HG03064 (cell line): ENCODE measurements around the gene SERPINB6.
"Not testable (repeated sequence)": the region's sequence is repeated elsewhere in the genome, so short reads cannot be mapped to it uniquely, and the experiment has no call there.

Source experiments
- ATAC-seq: cut with Tn5 transposase; IDR thresholded peaks from one replicate; pipeline ENCODE4 v1.9.1; 2021; ENCODE audit warnings: low read depth; ENCODE audit not compliant: unreplicated experiment

Gene SERPINB6

DNA sequence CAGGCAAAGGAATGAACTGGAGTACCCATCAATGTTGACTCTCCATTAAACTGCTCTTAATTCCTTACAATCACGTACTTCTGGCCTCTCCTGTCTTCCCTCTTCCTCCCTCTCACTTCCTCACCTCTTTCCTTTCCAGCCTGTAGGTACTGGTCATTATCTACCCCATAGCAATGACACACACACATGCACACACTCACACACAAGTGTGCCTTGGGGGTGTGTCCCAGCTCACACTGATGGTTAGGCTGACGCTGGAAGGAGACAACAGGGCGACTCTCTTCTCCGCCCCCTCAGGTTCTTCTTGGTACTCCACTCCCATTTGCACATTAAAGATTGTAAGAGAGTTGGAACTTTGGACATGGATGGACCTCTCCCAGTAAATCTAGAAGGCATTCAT lies 54.3 kb downstream of the SERPINB6 start:
- no peak for ATAC-seq

DNA sequence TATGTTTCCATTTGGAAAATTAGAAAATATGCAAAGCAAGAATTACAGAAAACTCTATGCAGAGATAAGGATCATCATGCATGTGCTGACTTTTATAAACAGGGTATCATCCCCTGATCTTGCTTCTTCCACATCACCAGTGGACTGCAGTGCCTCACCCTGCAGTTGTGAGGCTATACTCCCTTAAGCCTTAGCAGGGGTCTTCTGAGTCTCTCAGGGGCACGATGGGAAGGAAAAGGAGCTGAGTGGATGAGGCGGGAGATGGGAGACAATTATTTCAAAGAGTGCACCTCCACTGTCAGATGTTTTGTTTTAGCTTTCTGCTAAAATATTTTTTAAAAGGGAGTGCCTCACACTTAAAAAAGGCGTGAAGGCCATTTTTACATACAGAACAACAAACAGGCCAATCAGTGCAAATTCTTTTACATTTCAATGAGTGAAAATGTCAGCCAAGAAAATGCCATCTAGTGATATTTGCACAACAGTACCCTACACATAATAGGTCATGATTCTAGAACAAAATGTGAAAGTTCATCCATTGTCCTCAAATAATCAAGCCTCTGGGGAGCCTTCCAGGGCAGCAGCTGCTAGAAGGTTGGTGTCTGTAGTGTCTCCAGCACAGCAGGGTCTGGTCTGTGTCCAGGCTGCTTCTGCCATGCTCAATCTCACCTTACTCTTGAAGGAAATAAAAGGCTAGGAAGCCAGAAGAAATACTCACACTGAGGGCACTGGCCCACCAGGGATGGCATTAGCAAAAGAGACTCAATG lies 55.0 kb downstream of the SERPINB6 start:
- ATAC-seq: no peak

DNA sequence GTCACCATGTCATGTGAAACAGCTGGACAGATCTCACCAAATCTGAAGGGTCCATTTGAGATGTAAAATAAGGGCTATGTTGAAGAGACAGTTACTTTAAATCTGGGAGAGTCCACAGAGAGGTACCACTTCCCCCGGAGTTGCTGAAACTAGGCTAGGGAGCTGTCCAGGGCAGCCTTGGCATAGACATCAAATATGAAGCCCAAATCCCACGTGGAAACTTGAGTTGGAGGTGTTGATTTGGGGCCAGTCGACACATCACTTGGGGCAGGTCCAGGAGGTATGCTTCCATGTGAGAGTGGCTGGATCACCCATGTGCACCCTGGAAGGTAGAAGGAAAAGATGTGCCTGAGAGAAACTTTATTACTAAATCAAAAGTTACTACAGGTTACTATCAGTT lies 56.2 kb downstream of the SERPINB6 start:
- ATAC-seq: no peak

DNA sequence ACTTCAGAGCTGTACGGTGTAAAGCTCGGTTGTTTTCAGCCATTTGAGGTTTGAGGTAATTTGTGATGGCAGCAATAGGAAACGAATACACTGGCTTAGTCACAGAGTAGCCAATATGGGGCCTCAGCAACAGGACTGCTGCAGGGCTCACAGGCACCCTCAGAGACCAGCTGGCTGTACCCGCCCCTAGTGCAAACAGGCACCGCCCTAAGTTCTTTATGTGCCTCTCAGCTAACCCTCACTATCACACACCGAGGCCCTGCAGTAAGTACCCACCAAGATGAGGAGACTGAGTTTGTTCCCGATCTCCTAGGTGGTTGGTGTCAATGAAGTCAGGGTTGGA lies 57.1 kb downstream of the SERPINB6 start:
- no peak for ATAC-seq

DNA sequence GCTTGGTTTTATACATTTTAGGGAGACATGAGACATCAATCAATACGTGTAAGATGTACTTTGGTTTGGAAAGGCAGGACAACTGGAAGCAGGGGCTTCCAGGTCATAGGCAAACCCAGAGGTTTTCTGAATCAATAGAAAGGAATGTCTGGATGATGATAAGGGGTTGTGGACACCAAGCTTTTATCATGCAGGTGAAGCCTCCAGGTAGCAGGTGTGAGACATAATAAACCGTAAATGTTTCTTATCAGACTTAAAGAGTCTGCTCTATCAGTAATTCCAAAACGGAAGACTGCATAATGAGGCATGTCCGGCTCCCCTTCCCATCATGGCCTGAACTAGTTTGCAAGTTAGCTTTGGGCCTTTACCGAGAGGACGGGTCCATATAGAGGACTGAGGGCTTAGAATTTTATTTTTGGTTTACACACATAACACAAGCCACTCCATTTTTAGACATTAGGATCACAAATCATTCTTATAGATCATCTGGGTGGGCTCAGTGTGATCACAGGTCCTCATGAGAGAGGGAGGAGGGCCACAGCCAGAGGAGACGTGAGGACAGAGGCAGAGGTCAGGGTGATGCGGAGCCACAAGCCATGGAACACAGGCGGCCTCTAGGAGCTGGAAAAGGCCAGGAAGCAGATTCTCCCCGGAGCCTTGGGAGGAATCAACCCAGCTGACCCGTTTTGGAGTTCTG lies 57.6 kb downstream of the SERPINB6 start:
- ATAC-seq: no peak

DNA sequence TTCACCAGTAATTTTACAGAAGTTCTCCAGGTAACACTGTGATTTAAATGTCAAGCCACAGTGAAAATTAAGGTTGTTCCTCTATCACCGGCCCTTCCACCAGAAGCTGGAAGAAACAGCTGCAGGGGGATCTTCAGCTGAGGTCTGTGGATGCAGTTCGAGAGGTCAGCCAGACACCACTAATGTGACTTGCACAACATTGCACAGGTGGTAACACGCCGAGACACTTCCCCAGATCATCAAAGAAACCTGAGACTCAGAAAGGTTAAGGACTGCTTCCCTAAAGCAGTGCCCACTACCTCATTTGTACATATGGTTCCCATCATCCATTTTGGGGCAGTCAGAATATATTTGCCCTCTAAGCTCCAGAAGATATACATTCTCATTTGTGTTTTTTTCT lies 60.2 kb downstream of the SERPINB6 start:
- peak; percentile 57 for ATAC-seq

DNA sequence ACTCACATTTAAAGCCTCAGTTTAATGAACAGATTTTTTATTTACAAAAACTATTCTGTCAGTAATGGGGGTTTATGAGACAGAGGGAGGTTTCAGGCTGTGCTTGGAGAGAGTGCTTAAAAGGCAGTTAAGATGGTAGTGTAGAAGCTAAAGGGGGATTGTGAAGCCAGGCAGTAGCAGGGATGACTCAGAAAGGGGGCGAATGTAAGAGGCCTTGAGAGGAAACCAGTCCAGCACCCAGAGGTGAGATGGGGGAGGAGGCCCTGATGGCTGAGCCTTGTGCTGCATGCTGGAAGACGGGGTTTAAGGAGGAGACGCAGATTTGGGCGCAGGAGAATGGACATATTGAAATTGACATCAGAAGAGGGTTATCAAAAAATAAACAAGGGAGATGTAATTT lies 61.6 kb downstream of the SERPINB6 start:
- no peak for ATAC-seq

DNA sequence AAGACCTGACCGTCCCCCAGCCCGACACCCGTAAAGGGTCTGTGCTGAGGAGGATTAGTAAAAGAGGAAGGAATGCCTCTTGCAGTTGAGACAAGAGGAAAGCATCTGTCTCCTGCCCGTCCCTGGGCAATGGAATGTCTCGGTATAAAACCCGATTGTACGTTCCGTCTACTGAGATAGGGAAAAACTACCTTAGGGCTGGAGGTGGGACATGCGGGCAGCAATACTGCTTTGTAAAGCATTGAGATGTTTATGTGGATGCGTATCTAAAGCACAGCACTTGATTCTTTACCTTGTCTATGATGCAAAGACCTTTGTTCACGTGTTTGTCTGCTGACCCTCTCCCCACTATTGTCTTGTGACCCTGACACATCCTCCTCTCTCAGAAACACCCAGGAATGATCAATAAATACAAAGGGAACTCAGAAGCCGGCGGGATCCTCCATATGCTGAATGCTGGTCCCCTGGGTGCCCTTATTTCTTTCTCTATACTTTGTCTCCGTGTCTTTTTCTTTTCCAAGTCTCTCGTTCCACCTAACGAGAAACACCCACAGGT lies 62.2 kb downstream of the SERPINB6 start:
- not testable (repeated sequence) for ATAC-seq

DNA sequence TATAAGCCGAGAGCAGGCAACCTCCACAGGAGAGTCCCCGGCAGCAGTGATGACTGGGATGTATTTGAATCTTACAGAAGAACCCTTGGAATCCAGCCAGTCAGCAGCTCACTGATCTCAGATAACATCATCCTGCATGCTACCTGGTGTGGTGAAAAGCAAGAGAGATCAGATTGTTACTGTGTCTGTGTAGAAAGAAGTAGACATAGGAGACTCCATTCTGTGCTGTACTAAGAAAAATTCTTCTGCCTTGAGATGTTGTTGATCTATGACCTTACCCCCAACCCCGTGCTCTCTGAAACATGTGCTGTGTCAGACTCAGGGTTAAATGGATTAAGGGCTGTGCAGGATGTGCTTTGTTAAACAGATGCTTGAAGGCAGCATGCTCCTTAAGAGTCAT lies 62.9 kb downstream of the SERPINB6 start:
- ATAC-seq: not testable (repeated sequence)

DNA sequence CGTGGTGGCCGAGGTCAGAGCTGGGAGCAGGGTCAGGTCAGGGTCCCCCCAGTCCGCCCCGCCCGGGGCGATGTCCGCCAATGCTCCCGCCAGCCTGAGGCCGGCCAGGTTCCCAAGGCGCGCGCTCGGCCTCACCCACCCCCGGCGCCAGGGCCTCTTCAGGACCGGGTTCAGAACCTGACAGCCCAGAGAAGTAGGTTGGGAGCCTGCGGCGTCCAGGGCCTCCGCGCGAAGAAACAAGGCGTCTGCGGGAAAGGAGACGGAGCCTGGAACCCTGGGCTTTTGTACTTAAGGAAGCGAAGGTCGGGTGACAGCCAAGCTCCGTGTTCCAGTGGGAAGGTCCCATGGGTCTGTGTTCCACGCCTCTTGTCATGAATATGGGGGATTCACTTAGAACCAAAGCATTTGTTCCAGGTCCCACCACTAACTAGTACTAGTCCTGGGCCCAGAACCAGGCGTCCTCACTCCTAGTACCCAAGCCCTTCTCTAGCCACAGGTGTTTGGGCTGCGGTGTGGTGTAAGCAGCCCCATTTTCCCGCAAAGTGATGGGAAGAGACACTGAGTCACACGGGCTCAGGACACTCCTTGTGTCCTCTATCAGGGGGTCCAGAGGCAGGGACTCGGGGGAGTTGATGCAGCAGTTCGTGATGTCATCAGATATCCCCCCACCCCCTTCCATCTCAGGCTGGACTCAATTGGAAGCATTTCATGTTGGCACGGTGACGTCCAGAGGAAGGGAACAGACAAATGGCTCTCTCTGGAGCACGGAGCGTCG lies 67.8 kb downstream of the SERPINB6 start:
- peak; percentile 24 for ATAC-seq

DNA sequence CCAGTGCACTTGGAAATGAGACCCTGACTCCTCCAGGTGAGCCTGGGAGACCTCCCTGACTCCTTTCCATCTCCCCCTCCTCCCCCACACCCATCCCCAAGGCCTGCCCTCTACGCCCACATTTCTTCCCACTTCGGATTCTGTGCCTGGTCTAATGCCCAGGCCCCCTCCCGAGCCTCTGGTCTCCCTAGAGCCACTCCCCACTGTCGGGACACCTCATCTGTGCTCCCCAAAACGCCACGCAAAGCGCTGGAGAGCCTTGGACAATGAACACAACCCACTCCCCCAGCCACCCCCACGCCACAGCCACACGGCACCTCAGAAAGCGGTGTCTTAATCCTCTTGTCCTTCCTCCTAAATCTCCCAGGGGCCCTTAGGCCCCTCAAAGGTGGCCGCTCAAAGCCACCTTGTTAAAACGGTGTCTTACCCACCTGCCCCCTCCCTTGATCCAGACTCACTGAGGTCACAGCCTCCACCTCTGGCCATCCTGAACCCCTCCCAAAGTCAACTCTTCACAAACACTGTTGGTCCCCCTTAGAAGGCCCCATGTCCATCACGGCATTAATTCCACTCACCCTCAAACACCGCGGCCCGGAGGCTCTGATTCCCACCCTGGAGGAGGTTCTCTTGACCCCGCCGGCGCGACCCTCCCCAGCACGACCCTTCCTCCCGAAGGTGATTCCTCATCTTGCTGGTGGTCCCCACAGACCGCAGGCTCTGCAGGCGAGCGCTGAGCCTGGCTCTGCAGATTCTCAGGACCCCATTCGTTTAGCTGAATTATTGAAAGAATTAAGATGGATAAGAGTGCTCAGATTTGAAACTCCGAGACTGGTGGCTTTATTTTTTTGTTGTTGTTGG lies 69.5 kb downstream of the SERPINB6 start:
- not testable (repeated sequence) for ATAC-seq

DNA sequence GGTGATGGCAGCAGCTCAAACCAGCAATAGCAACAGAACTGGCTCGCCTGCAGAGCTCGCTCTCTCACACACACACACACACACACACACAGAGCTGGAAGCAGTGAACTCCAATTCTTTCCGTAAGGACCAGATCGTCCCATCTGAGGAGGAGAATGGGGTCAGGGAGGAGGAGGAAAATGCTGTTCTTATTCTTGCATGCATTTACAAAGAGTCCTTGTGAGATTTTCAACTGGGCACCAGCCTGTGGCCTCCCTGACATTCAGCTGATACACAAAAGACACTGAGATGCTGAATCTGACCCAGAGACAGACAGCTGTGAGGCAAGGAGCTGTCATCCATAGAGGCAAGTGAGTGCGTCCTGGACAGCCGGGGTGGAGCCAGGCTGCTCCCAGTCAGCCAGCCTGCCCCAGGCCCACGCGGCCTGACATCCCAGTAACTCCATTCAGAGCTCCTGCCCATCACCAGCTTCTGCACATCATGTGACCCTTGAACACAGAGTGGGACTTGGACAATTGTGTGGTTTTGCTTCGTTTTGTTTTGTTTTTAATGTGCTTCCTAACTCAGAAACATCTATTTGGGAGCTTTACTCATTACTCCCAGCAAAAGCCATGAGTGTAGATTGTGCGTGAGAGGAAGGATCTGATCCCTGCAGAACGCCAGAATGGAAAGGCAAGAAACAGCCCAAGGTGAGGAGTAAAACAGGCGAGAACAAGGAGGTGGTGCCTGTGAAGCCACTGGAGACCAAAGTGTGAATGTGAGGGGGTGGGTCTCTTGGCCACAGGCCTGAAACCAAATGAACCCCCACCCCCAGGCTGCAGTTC lies 70.3 kb downstream of the SERPINB6 start:
- no peak for ATAC-seq

DNA sequence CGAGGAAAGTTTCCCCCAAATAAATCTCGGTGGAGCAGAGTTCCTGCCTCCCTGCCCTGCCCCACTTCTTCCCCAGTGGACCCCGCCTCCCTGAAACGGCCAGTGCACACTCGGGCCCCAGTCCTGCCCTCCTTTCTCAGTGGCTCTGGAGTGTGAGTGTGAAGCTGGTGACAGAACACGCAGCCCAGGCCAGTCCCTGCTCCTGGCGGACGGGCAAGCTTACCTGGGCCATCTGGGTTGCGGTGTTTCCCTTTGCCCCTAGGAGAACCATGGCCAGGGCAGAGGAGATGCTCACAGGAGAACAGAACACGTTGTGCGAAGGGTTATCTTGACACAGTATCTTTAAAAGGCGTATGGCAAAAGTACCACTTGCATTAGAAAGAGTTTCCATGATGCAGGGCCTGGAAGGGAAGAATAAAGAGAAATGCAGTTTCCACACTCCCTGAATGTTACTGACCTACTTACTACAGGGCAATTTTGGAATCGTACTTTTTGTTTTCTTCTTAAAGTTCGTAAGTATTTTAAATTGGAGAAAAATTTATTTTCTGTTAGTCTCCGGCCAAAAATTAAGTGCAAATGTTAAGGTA lies 71.1 kb downstream of the SERPINB6 start:
- no peak for ATAC-seq

DNA sequence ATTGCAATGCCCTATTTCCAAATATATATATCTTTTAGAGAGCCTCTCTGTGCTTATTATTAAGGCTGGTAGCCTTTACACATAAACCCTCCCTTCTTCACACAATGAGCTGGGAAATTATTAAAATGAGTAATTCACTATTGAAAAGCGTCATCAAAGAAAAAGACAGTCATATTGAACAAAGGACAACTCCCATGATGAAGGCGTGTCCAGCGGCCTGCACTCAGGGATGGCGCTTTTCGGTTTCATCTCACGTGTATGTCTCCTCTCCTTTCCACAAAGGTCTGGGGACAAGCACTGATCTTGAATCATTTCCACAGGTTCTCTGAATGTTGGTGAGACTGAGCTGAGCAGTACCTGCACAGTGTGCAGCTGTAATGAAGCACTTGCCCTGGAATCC lies 71.8 kb downstream of the SERPINB6 start:
- no peak for ATAC-seq
